Neural cell (in vitro differentiated cells): ENCODE results near the gene DOCK8.

ENCODE experiments used
- EP300 ChIP-seq: fragments of 450-650 bp; conservative IDR thresholded peaks from 2 replicates; pipeline ENCODE4 v1.6.1; 2014; ENCODE audit warnings: antibody characterized with exemption, mild to moderate bottlenecking, moderate library complexity; ENCODE audit not compliant: poor library complexity, severe bottlenecking
- EZH2 ChIP-seq: fragments of 200-600, 300-800 bp; shearing (Covaris generic), sonication (generic); IDR thresholded peaks from 2 replicates; pipeline ENCODE4 v1.6.1; 2014; ENCODE audit warnings: antibody characterized with exemption, low read length, borderline replicate concordance, mild to moderate bottlenecking; ENCODE audit not compliant: insufficient read depth, poor library complexity, severe bottlenecking
- RAD21 ChIP-seq: fragments of 450-650 bp; conservative IDR thresholded peaks from 2 replicates; pipeline ENCODE4 v1.6.1; 2014; ENCODE audit warnings: antibody characterized with exemption, mild to moderate bottlenecking, moderate library complexity
- TF ChIP-seq, protein P1 (sequence below): fragments of 450-650 bp; IDR thresholded peaks from 2 replicates; pipeline ENCODE4 v1.5.1; 2014; ENCODE audit warnings: antibody characterized with exemption, mild to moderate bottlenecking, moderate library complexity; ENCODE audit not compliant: poor library complexity, severe bottlenecking

DNA sequence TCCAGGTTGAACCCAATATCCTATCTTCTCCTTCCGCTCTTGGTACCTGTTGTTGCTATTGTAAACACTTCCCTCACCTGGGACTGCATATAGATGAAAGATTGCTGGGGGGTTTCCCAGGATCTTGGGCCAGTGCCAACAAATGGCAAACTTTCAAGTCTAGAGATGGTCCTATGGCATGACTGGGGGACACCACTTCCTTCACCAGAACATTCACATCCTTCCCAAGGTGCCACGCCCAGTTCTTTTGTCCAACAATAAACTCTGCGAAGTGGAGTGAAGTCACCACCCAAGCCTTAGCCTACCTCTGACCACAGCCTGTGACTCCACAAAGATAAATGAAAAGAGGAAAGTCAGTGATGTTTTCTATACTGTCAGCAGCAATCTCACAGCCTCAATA lies 34.4 kb downstream of the DOCK8 start:
- TF ChIP-seq, protein P1, sequence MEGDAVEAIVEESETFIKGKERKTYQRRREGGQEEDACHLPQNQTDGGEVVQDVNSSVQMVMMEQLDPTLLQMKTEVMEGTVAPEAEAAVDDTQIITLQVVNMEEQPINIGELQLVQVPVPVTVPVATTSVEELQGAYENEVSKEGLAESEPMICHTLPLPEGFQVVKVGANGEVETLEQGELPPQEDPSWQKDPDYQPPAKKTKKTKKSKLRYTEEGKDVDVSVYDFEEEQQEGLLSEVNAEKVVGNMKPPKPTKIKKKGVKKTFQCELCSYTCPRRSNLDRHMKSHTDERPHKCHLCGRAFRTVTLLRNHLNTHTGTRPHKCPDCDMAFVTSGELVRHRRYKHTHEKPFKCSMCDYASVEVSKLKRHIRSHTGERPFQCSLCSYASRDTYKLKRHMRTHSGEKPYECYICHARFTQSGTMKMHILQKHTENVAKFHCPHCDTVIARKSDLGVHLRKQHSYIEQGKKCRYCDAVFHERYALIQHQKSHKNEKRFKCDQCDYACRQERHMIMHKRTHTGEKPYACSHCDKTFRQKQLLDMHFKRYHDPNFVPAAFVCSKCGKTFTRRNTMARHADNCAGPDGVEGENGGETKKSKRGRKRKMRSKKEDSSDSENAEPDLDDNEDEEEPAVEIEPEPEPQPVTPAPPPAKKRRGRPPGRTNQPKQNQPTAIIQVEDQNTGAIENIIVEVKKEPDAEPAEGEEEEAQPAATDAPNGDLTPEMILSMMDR: no peak
- TF ChIP-seq EZH2: no peak
- TF ChIP-seq RAD21: no peak
- TF ChIP-seq EP300: no peak
